Activated CD4-positive, alpha-beta T cell treated with anti-CD3 and anti-CD28 coated beads, Interleukin-2, amount 10 ng/mL, durations not matched to agents 24 days and 14 days (primary cell): ENCODE data around the gene OPCML. TPM values are rescaled to one million over a fixed set of nuclear protein-coding genes. Genes with fewer than 3 reads are reported as not detected.

ENCODE experiments used
- DNase-seq: peaks from one replicate; pipeline ENCODE4 v3.0.0; 2022
- H3K27ac Mint-ChIP-seq: one replicate; pipeline ENCODE4 v1.8.0; 2022; ENCODE audit warnings: mild to moderate bottlenecking, mixed read lengths
- H3K27me3 Mint-ChIP-seq: one replicate; pipeline ENCODE4 v1.8.0; 2022; ENCODE audit warnings: mixed read lengths
- H3K36me3 Mint-ChIP-seq: one replicate; pipeline ENCODE4 v1.8.0; 2022; ENCODE audit warnings: low read depth, mild to moderate bottlenecking, mixed read lengths
- H3K4me1 Mint-ChIP-seq: one replicate; pipeline ENCODE4 v1.8.0; 2021; ENCODE audit warnings: mixed read lengths
- H3K4me3 Mint-ChIP-seq: one replicate; pipeline ENCODE4 v1.8.0; 2022; ENCODE audit warnings: mild to moderate bottlenecking, moderate library complexity, mixed read lengths
- H3K9me3 Mint-ChIP-seq: one replicate; pipeline ENCODE4 v1.8.0; 2021; ENCODE audit warnings: mixed read lengths
- intact Hi-C: fragments of 100-400 bp; cut with micrococcal nuclease; formaldehyde crosslinking; loops from one replicate; pipeline ENCODE4 v1.15.1; 2023
- total RNA-seq: library from RNA; stranded (reverse); gene quantifications from 2 replicates; pipeline ENCODE4 v1.2.3, GENCODE V29; 2022

The OPCML gene
- total RNA-seq, 1 donor from 2014 or later = not detected

DNA sequence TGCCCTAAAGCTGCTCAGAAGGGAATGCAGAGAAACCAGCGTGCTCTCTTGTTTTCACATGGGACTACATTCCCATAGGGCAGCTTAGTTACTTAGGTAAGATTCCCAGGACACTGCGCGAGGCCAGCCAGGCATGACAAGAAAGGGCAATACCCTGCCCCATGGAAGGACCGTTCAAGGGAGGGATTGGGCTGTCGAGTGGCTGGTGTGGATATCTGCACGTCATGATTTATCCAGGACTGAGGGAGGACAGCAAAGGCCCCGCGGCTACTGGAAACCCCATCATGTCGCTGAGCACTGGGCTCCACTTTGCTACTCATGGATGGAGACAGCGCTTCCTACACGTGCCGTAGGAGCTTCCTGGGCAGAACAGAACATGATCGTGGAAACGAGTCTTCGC lies 169.4 kb downstream of the OPCML start:
- Mint-ChIP-seq H3K27ac (no peak overlapping the region), H3K36me3 (no peaks in the 10 kb centered on the region), H3K4me1 (no peaks in the 10 kb centered on the region), H3K27me3 (no peaks in the 10 kb centered on the region), H3K9me3 (no peaks in the 10 kb centered on the region), H3K4me3 (no peak overlapping the region)
- no peak for DNase-seq
- intact Hi-C loops = no loop called here

DNA sequence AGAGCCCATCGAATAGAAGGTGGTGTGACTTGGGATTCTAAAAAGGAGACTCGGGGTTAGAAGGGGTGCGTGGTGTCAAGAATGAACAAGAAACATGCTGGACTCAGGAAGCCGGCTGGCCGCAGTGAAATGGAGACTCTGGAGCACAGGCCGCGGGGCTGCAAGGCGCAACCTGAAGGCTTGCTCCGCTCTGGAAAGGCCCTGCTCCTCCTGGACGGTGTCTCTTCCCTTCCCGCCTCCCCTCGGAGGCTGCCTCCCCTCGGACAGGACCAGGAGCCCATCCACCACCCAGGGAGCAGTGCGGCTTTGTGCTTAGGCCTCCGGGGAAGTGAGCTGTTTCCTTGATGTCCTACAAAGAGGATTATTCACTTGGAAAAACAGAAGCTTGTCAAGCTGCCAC lies 170.1 kb downstream of the OPCML start:
- no peak for DNase-seq
- Mint-ChIP-seq H3K4me1 (no peaks in the 10 kb centered on the region), H3K36me3 (no peaks in the 10 kb centered on the region), H3K27ac (no peak overlapping the region), H3K9me3 (no peaks in the 10 kb centered on the region), H3K4me3 (no peak overlapping the region), H3K27me3 (no peaks in the 10 kb centered on the region)
- intact Hi-C loops = no loop called here

GRCh38 chr11:133361689-133361994 lies 170.7 kb downstream of the OPCML start:
- Mint-ChIP-seq H3K27me3 (no peaks in the 10 kb centered on the region), H3K4me1 (no peaks in the 10 kb centered on the region), H3K27ac (no peak overlapping the region), H3K4me3 (no peak overlapping the region), H3K9me3 (no peaks in the 10 kb centered on the region), H3K36me3 (no peaks in the 10 kb centered on the region)
- intact Hi-C loops = no loop called here
- no peak for DNase-seq

- no peak for DNase-seq
- intact Hi-C loops = no loop called here
- Mint-ChIP-seq H3K4me1 (no peaks in the 10 kb centered on the region), H3K27me3 (no peaks in the 10 kb centered on the region), H3K27ac (no peak overlapping the region), H3K9me3 (no peaks in the 10 kb centered on the region), H3K36me3 (no peaks in the 10 kb centered on the region), H3K4me3 (no peak overlapping the region)
These were observed 171.2 kb downstream of the OPCML start for GRCh38 chr11:133360860-133361688.

DNA sequence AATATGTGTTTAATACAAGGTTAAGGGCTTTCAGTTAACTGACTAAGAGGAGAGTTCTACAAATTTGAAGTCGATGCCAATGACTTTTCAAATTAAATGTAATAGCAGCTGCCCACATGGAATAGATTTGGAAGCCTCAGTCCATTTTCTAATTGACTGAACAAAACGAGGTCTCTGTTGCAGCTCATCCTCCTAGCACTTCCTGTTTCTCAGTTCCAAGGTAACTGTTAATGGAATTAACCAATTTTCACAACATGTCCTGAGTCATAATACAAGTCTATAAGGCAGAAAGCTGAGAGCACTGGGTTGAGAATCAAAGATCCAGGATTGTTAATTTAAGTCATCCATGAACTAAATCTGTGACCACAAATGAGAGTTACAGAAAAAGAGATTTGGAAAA lies 177.2 kb downstream of the OPCML start:
- Mint-ChIP-seq H3K27ac (no peak overlapping the region), H3K36me3 (no peaks in the 10 kb centered on the region), H3K27me3 (no peaks in the 10 kb centered on the region), H3K4me3 (no peak overlapping the region), H3K4me1 (no peaks in the 10 kb centered on the region), H3K9me3 (peaks cover 5% of the 10 kb centered on the region)
- intact Hi-C loops = no loop called here
- DNase-seq = no peak

DNA sequence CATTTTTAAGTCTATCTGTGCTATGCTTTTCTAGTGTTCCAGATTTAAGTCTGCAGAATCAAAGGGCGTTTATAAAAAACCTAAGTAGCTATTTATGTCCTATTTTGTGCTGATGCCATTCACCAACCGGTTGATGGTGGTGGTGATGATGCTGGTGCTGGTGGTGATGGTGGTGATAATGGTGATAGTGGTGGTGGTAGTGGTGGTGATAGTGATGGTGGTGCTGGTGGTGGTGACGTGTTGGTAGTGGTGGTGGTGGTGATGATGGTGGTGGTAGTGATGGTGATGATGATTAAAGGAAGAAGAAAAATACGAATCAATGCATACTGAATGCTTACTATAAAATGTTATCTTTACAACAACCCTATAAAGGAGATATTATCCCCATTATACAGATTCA lies 178.2 kb downstream of the OPCML start:
- no peaks in the 10 kb centered on the region for H3K4me1 Mint-ChIP-seq
- H3K4me3 Mint-ChIP-seq = no peak overlapping the region
- intact Hi-C loops = no loop called here
- H3K36me3 Mint-ChIP-seq = no peaks in the 10 kb centered on the region
- no peak for DNase-seq
- H3K9me3 Mint-ChIP-seq = peaks cover 5% of the 10 kb centered on the region
- no peaks in the 10 kb centered on the region for H3K27me3 Mint-ChIP-seq
- H3K27ac Mint-ChIP-seq = no peak overlapping the region

GRCh38 chr11:133350045-133350444 lies 182.3 kb downstream of the OPCML start:
- Mint-ChIP-seq H3K4me1 (no peaks in the 10 kb centered on the region), H3K36me3 (no peaks in the 10 kb centered on the region), H3K4me3 (no peak overlapping the region), H3K9me3 (peaks cover 5% of the 10 kb centered on the region), H3K27me3 (no peaks in the 10 kb centered on the region), H3K27ac (no peak overlapping the region)
- no peak for DNase-seq
- intact Hi-C loops = no loop called here

DNA sequence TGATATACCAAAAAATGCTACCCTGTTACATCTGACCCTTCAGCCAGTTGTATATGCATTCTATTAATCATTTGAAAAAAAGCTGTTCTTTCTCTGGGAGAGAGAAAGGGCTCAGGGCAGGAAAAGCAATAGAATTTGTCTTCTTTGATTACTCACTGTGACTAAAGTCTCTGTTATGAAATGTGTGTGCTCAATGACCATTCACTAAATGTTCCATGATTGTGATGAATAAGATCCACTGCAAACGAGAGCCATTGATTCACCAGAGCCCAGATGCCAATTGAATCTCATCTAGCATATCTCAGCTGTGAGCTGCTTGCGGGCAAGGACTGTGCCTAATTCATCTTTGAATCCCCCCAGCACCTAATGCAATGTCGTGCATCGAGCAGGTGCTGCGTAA lies 184.3 kb downstream of the OPCML start:
- no peak overlapping the region for H3K4me3 Mint-ChIP-seq
- H3K27me3 Mint-ChIP-seq = no peaks in the 10 kb centered on the region
- no peak for DNase-seq
- H3K4me1 Mint-ChIP-seq = no peaks in the 10 kb centered on the region
- no peak overlapping the region for H3K27ac Mint-ChIP-seq
- intact Hi-C loops = no loop called here
- no peaks in the 10 kb centered on the region for H3K36me3 Mint-ChIP-seq
- H3K9me3 Mint-ChIP-seq = no peaks in the 10 kb centered on the region

- H3K4me1 Mint-ChIP-seq = no peaks in the 10 kb centered on the region
- no peaks in the 10 kb centered on the region for H3K36me3 Mint-ChIP-seq
- no peaks in the 10 kb centered on the region for H3K9me3 Mint-ChIP-seq
- H3K27me3 Mint-ChIP-seq = no peaks in the 10 kb centered on the region
- H3K4me3 Mint-ChIP-seq = no peak overlapping the region
- no peak overlapping the region for H3K27ac Mint-ChIP-seq
- DNase-seq = no peak
- intact Hi-C loops = no loop called here
These were observed 186.2 kb downstream of the OPCML start for GRCh38 chr11:133346137-133346536.

- intact Hi-C loops = no loop called here
- Mint-ChIP-seq H3K27ac (no peak overlapping the region), H3K36me3 (no peaks in the 10 kb centered on the region), H3K27me3 (no peaks in the 10 kb centered on the region), H3K4me3 (no peak overlapping the region), H3K9me3 (no peaks in the 10 kb centered on the region), H3K4me1 (no peaks in the 10 kb centered on the region)
- no peak for DNase-seq
These were observed 188.3 kb downstream of the OPCML start for GRCh38 chr11:133343951-133344350.

DNA sequence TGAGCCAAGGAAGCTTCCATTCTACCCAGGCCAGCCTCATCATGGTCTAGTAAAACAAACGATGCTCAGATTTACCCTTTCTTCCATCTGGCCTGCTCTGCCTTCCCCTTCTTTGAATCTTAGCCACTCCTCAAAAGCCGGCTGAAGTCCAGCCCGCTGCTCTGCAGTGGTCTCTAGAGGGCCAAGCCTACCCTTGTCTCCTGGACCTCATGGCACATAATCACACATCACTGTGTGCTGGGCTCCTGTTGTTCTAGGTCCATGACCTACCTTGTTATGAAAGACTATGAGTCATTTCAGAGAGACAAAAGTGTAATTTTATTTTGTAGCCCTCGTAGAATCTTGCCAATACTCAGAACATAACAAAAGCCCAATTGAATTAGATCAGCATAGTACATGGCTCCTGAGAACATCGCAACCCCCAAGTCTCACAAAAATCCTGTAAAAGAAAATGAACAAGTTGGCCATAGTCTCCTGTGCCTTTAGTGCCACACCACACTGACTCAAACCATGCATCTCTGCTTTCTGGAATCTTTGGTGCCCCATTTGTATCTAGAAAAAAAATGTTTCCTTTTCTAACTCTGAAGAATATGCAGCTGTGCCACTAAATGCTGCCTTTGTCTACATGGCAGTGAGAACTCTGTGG lies 192.7 kb downstream of the OPCML start:
- intact Hi-C loops = no loop called here
- Mint-ChIP-seq H3K27ac (no peak overlapping the region), H3K36me3 (no peaks in the 10 kb centered on the region), H3K4me1 (no peaks in the 10 kb centered on the region), H3K4me3 (no peak overlapping the region), H3K27me3 (no peaks in the 10 kb centered on the region), H3K9me3 (peaks cover 3% of the 10 kb centered on the region)
- no peak for DNase-seq

DNA sequence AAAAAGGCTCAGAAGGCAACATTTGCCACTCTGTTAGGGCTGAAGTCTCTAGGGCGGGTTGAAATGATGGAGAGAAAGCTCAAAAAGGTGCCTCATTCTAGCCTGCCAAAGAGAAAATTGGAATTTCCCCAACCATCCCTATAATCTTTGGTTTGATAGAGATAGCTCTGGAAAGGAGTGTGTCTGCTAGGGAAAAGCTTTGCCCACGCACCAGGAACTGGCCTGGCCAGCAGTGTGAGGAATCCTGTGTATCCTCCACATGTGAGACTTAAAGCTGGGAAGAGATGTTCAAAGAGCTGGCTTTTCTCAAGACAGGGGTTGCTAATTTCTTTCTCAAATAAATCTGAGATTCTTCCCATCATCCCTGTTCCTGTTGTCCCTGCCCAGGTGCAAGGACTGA lies 193.7 kb downstream of the OPCML start:
- Mint-ChIP-seq H3K27me3 (no peaks in the 10 kb centered on the region), H3K27ac (no peak overlapping the region), H3K9me3 (peaks cover 8% of the 10 kb centered on the region), H3K4me3 (no peak overlapping the region), H3K4me1 (no peaks in the 10 kb centered on the region), H3K36me3 (no peaks in the 10 kb centered on the region)
- no peak for DNase-seq
- intact Hi-C loops = no loop called here

DNA sequence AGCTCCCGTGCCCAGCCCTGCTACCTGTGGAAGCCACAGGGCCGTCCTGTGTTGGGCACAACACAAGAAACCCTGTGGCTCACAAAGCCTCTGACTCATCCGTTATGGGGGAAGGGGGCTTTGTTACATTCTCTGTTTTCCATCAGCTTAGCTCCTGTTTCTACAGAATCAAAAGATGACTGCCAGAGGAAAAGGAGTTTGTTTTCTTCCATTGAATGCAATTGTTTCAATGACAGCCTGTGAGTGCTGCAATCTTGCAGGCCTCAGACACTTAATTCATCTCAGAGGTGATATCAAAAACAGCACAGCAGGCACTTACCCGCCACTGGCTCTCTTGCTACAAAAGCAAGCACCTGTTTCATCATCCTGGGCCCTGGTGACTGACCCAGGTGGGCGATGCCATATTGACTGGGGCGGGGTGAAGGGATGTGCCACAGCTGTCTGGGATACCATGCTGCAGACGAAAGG lies 194.3 kb downstream of the OPCML start:
- intact Hi-C loops = no loop called here
- no peaks in the 10 kb centered on the region for H3K4me1 Mint-ChIP-seq
- H3K36me3 Mint-ChIP-seq = no peaks in the 10 kb centered on the region
- no peak overlapping the region for H3K27ac Mint-ChIP-seq
- no peak overlapping the region for H3K4me3 Mint-ChIP-seq
- no peak for DNase-seq
- H3K27me3 Mint-ChIP-seq = no peaks in the 10 kb centered on the region
- peaks cover 8% of the 10 kb centered on the region for H3K9me3 Mint-ChIP-seq

- Mint-ChIP-seq H3K27me3 (no peaks in the 10 kb centered on the region), H3K27ac (no peak overlapping the region), H3K9me3 (peaks cover 8% of the 10 kb centered on the region), H3K4me1 (no peaks in the 10 kb centered on the region), H3K4me3 (no peak overlapping the region), H3K36me3 (no peaks in the 10 kb centered on the region)
- intact Hi-C loops = no loop called here
- no peak for DNase-seq
These were observed 195.1 kb downstream of the OPCML start for GRCh38 chr11:133337193-133337592.

GRCh38 chr11:133331031-133331430 lies 201.3 kb downstream of the OPCML start:
- H3K27ac Mint-ChIP-seq = no peak overlapping the region
- no peaks in the 10 kb centered on the region for H3K36me3 Mint-ChIP-seq
- no peaks in the 10 kb centered on the region for H3K27me3 Mint-ChIP-seq
- H3K4me1 Mint-ChIP-seq = no peaks in the 10 kb centered on the region
- no peak overlapping the region for H3K4me3 Mint-ChIP-seq
- no peak for DNase-seq
- intact Hi-C loops = no loop called here
- peaks cover 7% of the 10 kb centered on the region for H3K9me3 Mint-ChIP-seq
